Measurements from ENCODE around the gene PRKCZ.

- TF ChIP-seq FIP1L1 (IDR thresholded peaks at IDR 0.05; ENCODE audit: low read depth, low read length, poor library complexity, severe bottlenecking): peak; percentile 89
- TF ChIP-seq, protein P1, sequence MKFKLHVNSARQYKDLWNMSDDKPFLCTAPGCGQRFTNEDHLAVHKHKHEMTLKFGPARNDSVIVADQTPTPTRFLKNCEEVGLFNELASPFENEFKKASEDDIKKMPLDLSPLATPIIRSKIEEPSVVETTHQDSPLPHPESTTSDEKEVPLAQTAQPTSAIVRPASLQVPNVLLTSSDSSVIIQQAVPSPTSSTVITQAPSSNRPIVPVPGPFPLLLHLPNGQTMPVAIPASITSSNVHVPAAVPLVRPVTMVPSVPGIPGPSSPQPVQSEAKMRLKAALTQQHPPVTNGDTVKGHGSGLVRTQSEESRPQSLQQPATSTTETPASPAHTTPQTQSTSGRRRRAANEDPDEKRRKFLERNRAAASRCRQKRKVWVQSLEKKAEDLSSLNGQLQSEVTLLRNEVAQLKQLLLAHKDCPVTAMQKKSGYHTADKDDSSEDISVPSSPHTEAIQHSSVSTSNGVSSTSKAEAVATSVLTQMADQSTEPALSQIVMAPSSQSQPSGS (CRISPR knock-in tag; IDR thresholded peaks at IDR 0.05): peak; percentile 68; the same call in 1 of the 2 replicates
- TF ChIP-seq NRF1 (conservative IDR thresholded peaks at IDR 0.05 in 1 of 2, IDR thresholded peaks at IDR 0.05 in 1 of 2): peak; percentile 60 to 70
- TF ChIP-seq, protein P2, sequence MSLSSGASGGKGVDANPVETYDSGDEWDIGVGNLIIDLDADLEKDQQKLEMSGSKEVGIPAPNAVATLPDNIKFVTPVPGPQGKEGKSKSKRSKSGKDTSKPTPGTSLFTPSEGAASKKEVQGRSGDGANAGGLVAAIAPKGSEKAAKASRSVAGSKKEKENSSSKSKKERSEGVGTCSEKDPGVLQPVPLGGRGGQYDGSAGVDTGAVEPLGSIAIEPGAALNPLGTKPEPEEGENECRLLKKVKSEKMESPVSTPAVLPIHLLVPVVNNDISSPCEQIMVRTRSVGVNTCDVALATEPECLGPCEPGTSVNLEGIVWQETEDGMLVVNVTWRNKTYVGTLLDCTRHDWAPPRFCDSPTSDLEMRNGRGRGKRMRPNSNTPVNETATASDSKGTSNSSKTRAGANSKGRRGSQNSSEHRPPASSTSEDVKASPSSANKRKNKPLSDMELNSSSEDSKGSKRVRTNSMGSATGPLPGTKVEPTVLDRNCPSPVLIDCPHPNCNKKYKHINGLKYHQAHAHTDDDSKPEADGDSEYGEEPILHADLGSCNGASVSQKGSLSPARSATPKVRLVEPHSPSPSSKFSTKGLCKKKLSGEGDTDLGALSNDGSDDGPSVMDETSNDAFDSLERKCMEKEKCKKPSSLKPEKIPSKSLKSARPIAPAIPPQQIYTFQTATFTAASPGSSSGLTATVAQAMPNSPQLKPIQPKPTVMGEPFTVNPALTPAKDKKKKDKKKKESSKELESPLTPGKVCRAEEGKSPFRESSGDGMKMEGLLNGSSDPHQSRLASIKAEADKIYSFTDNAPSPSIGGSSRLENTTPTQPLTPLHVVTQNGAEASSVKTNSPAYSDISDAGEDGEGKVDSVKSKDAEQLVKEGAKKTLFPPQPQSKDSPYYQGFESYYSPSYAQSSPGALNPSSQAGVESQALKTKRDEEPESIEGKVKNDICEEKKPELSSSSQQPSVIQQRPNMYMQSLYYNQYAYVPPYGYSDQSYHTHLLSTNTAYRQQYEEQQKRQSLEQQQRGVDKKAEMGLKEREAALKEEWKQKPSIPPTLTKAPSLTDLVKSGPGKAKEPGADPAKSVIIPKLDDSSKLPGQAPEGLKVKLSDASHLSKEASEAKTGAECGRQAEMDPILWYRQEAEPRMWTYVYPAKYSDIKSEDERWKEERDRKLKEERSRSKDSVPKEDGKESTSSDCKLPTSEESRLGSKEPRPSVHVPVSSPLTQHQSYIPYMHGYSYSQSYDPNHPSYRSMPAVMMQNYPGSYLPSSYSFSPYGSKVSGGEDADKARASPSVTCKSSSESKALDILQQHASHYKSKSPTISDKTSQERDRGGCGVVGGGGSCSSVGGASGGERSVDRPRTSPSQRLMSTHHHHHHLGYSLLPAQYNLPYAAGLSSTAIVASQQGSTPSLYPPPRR (CRISPR knock-in tag; IDR thresholded peaks at IDR 0.05; ENCODE audit: borderline replicate concordance): 0 out of 2 replicates have a peak, but pooled peaks have one; percentile 74
- no peak for TF ChIP-seq TAF1 (IDR thresholded peaks at IDR 0.05; ENCODE audit: control insufficient read depth, extremely low read depth, insufficient read depth, low read length, severe bottlenecking)
- no peak for TF ChIP-seq POLR3A (IDR thresholded peaks at IDR 0.05; ENCODE audit: borderline replicate concordance, extremely low read depth, insufficient read depth, insufficient read length)
Observed at GRCh38 chr1:2205191-2205952, 155.2 kb downstream of the PRKCZ start.
